Upper lobe of left lung (tissue), 6 donors: ENCODE data around the gene TUBD1. TPM values are rescaled to one million over a fixed set of nuclear protein-coding genes. Genes with fewer than 3 reads are reported as not detected.

Experiments
- ATAC-seq, 2 donors: fragments of 200-7000 bp; cut with Tn5 transposase; one replicate each; pipeline ENCODE4 v1.9.1; 2022; ENCODE audit warnings: mild to moderate bottlenecking in 2 of 2, moderate library complexity in 2 of 2; ENCODE audit not compliant: low FRiP score in 2 of 2
- DNase-seq, 2 donors: peaks; one replicate each; pipeline ENCODE4 v3.0.0-alpha.2; 2019 to 2020
- H3K27ac ChIP-seq, 4 donors: fragments of 200-600 bp; sonication (generic); one replicate each; pipeline ENCODE4 v1.5.1; 2016 to 2019
- H3K27me3 ChIP-seq, 4 donors: fragments of 200-600 bp; sonication (generic); one replicate each; pipeline ENCODE4 v1.5.1; 2017 to 2019
- H3K36me3 ChIP-seq, 4 donors: fragments of 200-600 bp; sonication (generic); one replicate each; pipeline ENCODE4 v1.5.1; 2016 to 2019
- H3K4me1 ChIP-seq, 4 donors: fragments of 200-600 bp; sonication (generic); one replicate each; pipeline ENCODE4 v1.5.1; 2018 to 2019
- H3K4me3 ChIP-seq, 4 donors: fragments of 200-600 bp; sonication (generic); one replicate each; pipeline ENCODE4 v1.5.1; 2017 to 2019; ENCODE audit warnings: mild to moderate bottlenecking in 2 of 4, moderate library complexity in 1 of 4
- H3K9me3 ChIP-seq, 4 donors: fragments of 200-600 bp; sonication (generic); one replicate each; pipeline ENCODE4 v1.5.1; 2018 to 2019
- EP300 ChIP-seq, 4 donors: sonication (generic); formaldehyde crosslinking; IDR thresholded peaks; one replicate each; pipeline ENCODE4 v1.5.1; 2017; ENCODE audit warnings: antibody characterized with exemption in 4 of 4, control low read depth in 2 of 4
- POLR2A ChIP-seq, 4 donors: fragments of 450-650 bp; IDR thresholded peaks; one replicate each; pipeline ENCODE4 v1.5.1; 2016 to 2017; ENCODE audit warnings: antibody characterized with exemption in 4 of 4, mild to moderate bottlenecking in 2 of 4
- POLR2AphosphoS5 ChIP-seq, 2 donors: sonication (generic); formaldehyde crosslinking; IDR thresholded peaks; one replicate each; pipeline ENCODE4 v1.5.1; 2017; ENCODE audit warnings: antibody characterized with exemption in 2 of 2
- WGBS, 2 donors: methylation state at CpG; one replicate each; pipeline ENCODE4 v1.1.5; 2017 to 2018; 5-methylcytosine and 5-hydroxymethylcytosine counted together
- total RNA-seq, 6 donors: library from RNA; depleted of rRNA in 4 of 6; stranded (reverse); fragments of >200 nt in 4 of 6; gene quantifications; one replicate each; pipeline versions ENCODE4 v1.1.0 to v1.2.1, GENCODE V29; 2016 to 2021
- TF ChIP-seq, protein P1 (sequence below), 6 experiments: fragments of 450-650 bp in 4 of 6; fragments of 200-600 bp in 2 of 6; sonication (generic) in 2 of 6; IDR thresholded peaks; one replicate each; pipeline ENCODE4 v1.5.1; 2016 to 2019; ENCODE audit warnings: antibody characterized with exemption in 6 of 6
- donor health status: DM: no; HTN: no; CAD: no; lungs with moderate emphysema.
- donor health status: DM: no; HTN: yes; CAD: no; lungs with severe emphysema.

Gene TUBD1
- total RNA-seq, 6 donors from 2014 or later, result 3.1 to 52.4 (median 7.6) TPM

DNA sequence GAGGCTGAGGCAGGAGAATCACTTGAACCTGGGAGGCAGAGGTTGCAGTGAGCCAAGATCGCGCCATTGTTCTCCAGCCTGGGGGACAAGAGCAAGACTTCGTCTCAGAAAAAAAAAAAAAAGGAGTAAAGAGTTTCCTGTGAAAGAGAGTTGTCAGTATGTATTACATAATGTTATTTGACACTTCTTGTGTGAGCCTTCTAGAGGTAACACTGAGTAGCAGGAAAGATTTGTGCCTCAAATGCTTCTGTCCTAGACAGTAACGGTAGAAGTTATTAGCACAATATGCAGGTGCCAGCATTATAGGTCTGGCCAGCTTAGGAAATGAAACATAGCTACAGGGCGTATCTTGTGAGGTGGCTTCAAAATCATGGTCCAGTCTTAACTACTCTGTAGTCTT lies 6.4 kb upstream of the TUBD1 start:
- WGBS, 2 donors, result 34 to 82% methylated on average over 5 of the region's 5 CpGs
- no peak for DNase-seq

DNA sequence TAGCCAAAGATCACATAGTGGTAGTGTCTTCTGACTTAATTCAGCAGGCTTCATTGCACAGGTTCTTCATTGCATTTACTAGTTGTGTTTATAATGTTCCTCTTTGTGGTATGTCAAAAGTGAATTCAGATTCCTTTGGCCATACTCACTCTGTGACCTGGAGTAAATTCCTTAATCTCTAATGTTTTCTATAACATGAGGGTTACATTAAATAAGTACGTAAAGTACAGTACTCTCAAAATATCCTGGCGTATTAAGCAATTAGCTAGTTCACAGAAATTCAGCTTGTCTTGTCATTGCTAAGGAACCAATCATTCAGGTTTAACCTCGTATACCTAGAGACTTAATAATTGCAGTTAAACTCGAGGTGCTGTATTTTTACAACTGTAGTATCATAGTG lies 4.3 kb upstream of the TUBD1 start:
- no peaks in the 10 kb centered on the region for H3K9me3 ChIP-seq
- DNase-seq (no peak), ATAC-seq (no peak)
- TF ChIP-seq EP300 (IDR thresholded peaks at IDR 0.05), result no peak
- TF ChIP-seq POLR2AphosphoS5 (IDR thresholded peaks at IDR 0.05), result no peak
- TF ChIP-seq POLR2A (IDR thresholded peaks at IDR 0.05), result no peak
- TF ChIP-seq, protein P1, sequence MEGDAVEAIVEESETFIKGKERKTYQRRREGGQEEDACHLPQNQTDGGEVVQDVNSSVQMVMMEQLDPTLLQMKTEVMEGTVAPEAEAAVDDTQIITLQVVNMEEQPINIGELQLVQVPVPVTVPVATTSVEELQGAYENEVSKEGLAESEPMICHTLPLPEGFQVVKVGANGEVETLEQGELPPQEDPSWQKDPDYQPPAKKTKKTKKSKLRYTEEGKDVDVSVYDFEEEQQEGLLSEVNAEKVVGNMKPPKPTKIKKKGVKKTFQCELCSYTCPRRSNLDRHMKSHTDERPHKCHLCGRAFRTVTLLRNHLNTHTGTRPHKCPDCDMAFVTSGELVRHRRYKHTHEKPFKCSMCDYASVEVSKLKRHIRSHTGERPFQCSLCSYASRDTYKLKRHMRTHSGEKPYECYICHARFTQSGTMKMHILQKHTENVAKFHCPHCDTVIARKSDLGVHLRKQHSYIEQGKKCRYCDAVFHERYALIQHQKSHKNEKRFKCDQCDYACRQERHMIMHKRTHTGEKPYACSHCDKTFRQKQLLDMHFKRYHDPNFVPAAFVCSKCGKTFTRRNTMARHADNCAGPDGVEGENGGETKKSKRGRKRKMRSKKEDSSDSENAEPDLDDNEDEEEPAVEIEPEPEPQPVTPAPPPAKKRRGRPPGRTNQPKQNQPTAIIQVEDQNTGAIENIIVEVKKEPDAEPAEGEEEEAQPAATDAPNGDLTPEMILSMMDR (IDR thresholded peaks at IDR 0.05), result no peak
- no peak overlapping the region for H3K27ac ChIP-seq
- 84 to 87% methylated on average over 4 of the region's 4 CpGs for whole genome bisulfite sequencing, 2 donors
- no peak overlapping the region for H3K4me3 ChIP-seq
- H3K4me1 ChIP-seq, result peaks cover 13 to 41% (median 20%) of the 10 kb centered on the region in 4 donors
- peaks cover 0 to 4% (median 0%) of the 10 kb centered on the region in 4 donors for H3K36me3 ChIP-seq
- no peaks in the 10 kb centered on the region for H3K27me3 ChIP-seq

More for the DNA sequence above, 6.4 kb upstream of the TUBD1 start:
- H3K27ac ChIP-seq, result no peak overlapping the region
- H3K4me3 ChIP-seq, result no peak overlapping the region
- H3K27me3 ChIP-seq, result no peaks in the 10 kb centered on the region
- H3K4me1 ChIP-seq, result peaks cover 8 to 35% (median 14%) of the 10 kb centered on the region in 4 donors
- TF ChIP-seq POLR2A (IDR thresholded peaks at IDR 0.05), result no peak
- TF ChIP-seq, protein P1 (IDR thresholded peaks at IDR 0.05), result peak in 1 of 6 experiments; percentile 34
- peaks cover 0 to 4% (median 0%) of the 10 kb centered on the region in 4 donors for H3K36me3 ChIP-seq
- peak; percentile 58 to 70 for ATAC-seq
- H3K9me3 ChIP-seq, result no peaks in the 10 kb centered on the region

DNA sequence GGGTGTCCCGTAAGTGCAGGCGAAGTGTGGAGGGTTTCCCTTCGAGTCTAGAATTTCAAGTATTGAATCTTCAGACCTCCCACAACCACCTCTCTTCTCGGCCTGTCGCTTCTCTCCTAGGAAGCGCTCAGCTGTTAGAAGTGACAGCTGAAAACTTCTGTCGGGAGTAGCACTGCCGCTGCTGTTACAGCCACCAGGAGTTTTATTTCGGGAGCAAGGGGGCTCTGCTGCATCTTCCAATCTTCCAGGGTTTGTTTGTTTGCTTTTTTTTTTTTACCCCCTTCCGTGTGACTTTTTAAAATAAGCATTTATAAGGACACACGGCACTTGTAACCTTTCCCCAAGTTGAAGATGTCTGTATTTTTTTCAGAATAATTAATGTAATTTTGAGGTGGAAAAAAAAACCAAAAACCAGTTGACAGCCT lies 945 bp upstream of the TUBD1 start:
- H3K9me3 ChIP-seq, result no peaks in the 10 kb centered on the region
- WGBS, 2 donors, result 0% methylated on average over 11 of the region's 11 CpGs
- H3K27me3 ChIP-seq, result no peaks in the 10 kb centered on the region
- DNase-seq (peak in 1 of 2 donors; percentile 31), ATAC-seq (peak in 1 of 2 donors; percentile 11)
- peaks cover 0 to 12% (median 0%) of the 10 kb centered on the region in 4 donors for H3K36me3 ChIP-seq
- peak overlapping the region; percentile 77 to 98 (median 92) for H3K4me3 ChIP-seq
- peaks cover 21 to 43% (median 30%) of the 10 kb centered on the region in 4 donors for H3K4me1 ChIP-seq
- peak overlapping the region; percentile 92 to 95 (median 94) for H3K27ac ChIP-seq
- TF ChIP-seq POLR2AphosphoS5 (IDR thresholded peaks at IDR 0.05) (no peak), POLR2A (IDR thresholded peaks at IDR 0.05) (no peak), EP300 (IDR thresholded peaks at IDR 0.05) (no peak)
- TF ChIP-seq, protein P1 (IDR thresholded peaks at IDR 0.05), result no peak

DNA sequence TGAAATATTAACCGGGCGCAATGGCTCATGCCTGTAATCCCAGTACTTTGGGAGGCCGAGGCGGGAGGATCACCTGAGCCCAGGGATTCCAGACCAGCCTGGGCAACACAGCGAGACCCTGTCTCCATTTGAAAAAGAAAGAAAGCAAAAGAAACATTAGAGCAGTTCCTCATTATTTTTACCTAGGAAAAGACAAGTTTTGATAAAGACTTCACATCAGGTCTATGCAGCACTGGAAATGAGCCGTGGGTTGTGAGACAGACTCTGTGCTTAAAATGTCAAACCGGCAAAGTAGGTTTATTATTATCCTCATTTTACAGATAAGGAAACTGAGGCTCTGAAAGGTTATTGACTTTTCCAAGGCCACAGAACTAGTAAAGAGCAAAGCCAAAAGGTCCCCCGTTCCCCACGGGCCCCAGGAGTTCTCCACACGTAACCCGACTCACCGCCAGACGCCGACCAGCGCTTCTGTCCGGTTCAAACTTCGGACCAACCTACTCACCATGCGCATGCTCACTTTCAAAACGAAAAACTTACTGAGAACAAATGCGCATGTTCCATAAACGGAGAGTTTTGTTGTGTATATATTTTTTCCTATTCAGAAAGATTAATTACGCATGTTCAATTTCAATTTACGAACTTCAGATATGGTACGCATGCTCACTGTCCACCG lies 356 bp downstream of the TUBD1 start:
- ATAC-seq (peak; percentile 85), DNase-seq (no peak)
- H3K27me3 ChIP-seq, result no peaks in the 10 kb centered on the region
- peak overlapping the region; percentile 92 to 95 (median 94) for H3K27ac ChIP-seq
- H3K4me3 ChIP-seq, result peak overlapping the region; percentile 22 to 96 (median 82)
- H3K4me1 ChIP-seq, result peaks cover 21 to 40% (median 30%) of the 10 kb centered on the region in 4 donors
- peaks cover 0 to 19% (median 0%) of the 10 kb centered on the region in 4 donors for H3K36me3 ChIP-seq
- 7 to 9% methylated on average over 25 of the region's 25 CpGs for WGBS, 2 donors
- TF ChIP-seq, protein P1 (IDR thresholded peaks at IDR 0.05), result peak in 1 of 6 experiments; percentile 3
- TF ChIP-seq EP300 (IDR thresholded peaks at IDR 0.05), result no peak
- no peaks in the 10 kb centered on the region for H3K9me3 ChIP-seq

DNA sequence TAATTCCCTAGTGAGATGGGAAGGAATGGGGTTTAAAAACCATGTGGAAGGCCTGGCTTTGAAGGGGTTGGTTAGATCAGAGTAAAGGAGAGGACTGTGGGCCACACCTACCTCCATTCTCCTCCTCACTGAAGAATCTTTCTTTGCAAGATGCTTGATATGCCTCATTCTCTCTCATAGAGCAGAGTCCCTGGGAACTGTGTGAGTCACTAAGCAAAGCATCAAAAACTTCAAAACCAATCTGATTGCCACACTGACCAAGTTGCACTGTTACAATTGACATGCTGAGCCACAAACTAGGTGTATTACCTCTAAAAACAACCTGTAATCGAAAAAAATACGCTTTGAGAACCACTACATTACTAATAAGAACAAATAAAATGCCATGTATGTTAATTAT lies 2.0 kb downstream of the TUBD1 start:
- no peaks in the 10 kb centered on the region for H3K27me3 ChIP-seq
- no peak for TF ChIP-seq EP300 (IDR thresholded peaks at IDR 0.05)
- TF ChIP-seq, protein P1 (IDR thresholded peaks at IDR 0.05), result no peak
- no peak for TF ChIP-seq POLR2AphosphoS5 (IDR thresholded peaks at IDR 0.05)
- TF ChIP-seq POLR2A (IDR thresholded peaks at IDR 0.05), result no peak
- ATAC-seq (no peak), DNase-seq (no peak)
- WGBS, 2 donors, result 98% methylated on average over 2 of the region's 2 CpGs
- no peaks in the 10 kb centered on the region for H3K9me3 ChIP-seq
- H3K27ac ChIP-seq, result no peak overlapping the region
- no peak overlapping the region for H3K4me3 ChIP-seq
- H3K36me3 ChIP-seq, result peaks cover 0 to 27% (median 4%) of the 10 kb centered on the region in 4 donors
- H3K4me1 ChIP-seq, result peaks cover 21 to 31% (median 26%) of the 10 kb centered on the region in 4 donors
